ENCODE data around the gene LBR.

DNA sequence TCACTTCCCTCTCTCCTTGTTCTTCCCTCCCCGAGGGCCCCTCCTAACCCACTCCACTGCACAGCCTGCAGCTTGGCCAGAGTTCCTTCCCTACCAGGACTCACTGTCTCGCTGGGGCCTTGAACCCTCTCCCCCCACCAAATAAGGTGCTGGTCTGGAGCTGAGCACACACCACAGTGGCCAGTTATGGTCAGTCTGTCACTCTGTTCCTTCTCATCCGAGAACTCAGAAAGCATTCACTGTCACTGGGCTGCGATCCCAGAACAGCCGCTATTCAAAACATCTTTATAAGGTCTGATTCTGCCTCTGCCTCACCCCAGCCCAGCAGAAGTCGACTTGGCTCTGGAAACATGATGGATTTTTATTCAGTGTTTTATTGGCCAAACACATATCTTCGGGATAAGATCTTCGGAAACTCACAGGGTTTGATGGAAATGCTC is 19.8 kb upstream of the LBR start:
- TF ChIP-seq, protein P1, sequence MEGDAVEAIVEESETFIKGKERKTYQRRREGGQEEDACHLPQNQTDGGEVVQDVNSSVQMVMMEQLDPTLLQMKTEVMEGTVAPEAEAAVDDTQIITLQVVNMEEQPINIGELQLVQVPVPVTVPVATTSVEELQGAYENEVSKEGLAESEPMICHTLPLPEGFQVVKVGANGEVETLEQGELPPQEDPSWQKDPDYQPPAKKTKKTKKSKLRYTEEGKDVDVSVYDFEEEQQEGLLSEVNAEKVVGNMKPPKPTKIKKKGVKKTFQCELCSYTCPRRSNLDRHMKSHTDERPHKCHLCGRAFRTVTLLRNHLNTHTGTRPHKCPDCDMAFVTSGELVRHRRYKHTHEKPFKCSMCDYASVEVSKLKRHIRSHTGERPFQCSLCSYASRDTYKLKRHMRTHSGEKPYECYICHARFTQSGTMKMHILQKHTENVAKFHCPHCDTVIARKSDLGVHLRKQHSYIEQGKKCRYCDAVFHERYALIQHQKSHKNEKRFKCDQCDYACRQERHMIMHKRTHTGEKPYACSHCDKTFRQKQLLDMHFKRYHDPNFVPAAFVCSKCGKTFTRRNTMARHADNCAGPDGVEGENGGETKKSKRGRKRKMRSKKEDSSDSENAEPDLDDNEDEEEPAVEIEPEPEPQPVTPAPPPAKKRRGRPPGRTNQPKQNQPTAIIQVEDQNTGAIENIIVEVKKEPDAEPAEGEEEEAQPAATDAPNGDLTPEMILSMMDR (IDR thresholded peaks at IDR 0.05): no peak
- no peak for TF ChIP-seq POLR2A (IDR thresholded peaks at IDR 0.05)

Data from ovary (tissue), 3 donors.